HG02884 (cell line): ENCODE results near the gene CRYGD.
"Not testable (repeated sequence)": the region's sequence is repeated elsewhere in the genome, so short reads cannot be mapped to it uniquely, and the experiment has no call there.

Experiments
- ATAC-seq: cut with Tn5 transposase; IDR thresholded peaks from one replicate; pipeline ENCODE4 v1.9.1; 2021; ENCODE audit warnings: mild to moderate bottlenecking, moderate library complexity; ENCODE audit not compliant: unreplicated experiment

CRYGD gene

GRCh38 chr2:208130712-208131110 lies 6.4 kb upstream of the CRYGD start:
- no peak for ATAC-seq

GRCh38 chr2:208129744-208130711 lies 5.7 kb upstream of the CRYGD start, which contains the start of gene CRYGC:
TSS of gene CRYGC (minus strand) at chr2:208129828. CDS start at chr2:208129792, 36 bp downstream.
- no peak for ATAC-seq

DNA sequence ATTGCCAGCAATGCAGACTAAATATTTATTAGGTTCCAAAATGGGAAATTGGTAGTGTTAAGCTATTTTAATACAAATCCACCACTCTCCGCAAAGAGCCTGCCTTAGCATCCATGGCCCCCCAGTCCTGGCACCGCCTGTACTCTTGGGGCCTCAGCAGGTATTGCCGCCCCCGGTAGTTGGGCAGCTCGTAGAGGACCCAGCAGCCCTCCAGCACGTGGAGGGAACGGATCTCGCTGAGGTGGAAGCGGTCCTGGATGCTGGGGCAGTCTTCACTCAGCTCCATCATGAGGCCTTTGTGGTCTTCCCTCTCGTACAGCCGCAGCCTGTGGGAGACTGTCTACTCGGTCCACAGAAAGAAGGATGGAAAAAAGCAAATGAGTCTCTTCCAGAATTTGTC lies 3.8 kb upstream of the CRYGD start:
- ATAC-seq, result no peak

DNA sequence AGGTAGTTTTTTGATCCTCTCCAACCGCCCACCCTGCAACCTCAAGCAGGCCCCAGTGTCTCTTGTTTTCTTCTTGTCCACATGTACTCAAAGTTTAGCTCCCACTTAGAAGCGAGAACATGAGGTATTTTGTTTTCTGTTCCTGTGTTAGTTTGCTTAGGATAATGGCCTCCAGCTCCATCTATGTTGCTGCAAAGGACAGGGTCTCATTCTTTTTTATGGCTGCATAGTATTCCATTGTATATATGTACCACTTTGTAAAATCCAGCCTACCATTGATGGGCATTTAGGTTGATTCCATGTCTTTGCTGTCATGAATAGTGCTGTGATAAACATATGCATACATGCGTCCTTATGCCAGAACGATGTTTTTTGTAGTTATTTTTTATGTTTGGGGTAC lies 2.8 kb upstream of the CRYGD start:
- ATAC-seq, result no peak

DNA sequence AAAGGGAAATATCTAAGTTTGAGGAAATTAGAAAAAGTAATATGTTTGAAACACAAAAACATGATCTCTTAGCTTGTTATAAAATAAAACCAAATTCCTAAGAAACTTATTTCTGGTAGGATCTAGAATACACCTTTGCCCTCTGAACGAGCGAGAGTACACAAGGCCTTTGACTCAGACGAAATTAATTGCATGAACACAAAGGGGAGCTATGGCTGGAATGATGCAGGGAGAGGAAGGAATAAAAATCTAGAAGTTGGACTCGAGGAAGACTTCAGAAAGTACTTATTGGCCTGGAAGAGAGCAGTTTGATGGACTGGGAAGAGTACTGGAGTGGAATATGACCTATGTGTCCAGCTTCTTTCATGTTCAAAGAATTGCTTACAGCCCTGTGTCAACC lies 927 bp upstream of the CRYGD start:
- no peak for ATAC-seq

DNA sequence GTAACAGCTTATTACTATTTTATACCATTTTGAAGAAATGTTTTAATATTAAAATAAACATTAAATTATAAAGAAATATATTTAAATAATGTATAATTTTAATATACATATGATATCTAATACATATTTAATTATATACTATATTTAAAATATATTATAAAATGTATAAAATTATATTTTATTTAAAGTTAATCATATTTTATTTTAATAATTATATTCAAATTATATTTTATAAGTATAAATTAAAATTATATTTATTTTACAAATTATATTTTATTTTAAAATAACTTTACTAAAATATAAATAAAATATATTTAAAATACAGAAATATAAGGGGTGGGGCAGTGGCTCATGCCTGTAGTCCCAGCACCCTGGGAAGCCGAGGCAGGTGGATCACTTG lies 2.1 kb downstream of the CRYGD start:
- no peak for ATAC-seq

GRCh38 chr2:208118918-208119317 lies 5.4 kb downstream of the CRYGD start:
- ATAC-seq, result no peak

DNA sequence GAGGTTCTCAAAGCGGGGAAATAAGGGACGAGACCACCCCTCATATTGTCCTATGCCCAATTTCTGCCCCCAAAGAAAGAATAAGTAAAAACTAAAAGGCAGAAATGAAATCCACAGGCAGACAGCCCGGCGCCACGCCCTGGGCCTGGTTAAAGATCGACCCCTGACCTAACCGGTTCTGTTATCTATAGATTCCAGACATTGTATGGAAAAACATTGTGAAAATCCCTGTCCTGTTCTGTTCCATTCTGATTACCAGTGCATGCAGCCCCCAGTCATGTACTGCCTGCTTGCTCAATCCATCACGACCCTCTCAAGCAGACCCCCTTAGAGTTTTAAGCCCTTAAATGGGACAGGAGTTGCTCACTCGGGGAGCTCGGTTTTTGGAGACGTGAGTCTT lies 6.9 kb downstream of the CRYGD start:
- ATAC-seq, result not testable (repeated sequence)

- ATAC-seq, result no peak
Measured at GRCh38 chr2:208112969-208113368, 11.4 kb downstream of the CRYGD start.

DNA sequence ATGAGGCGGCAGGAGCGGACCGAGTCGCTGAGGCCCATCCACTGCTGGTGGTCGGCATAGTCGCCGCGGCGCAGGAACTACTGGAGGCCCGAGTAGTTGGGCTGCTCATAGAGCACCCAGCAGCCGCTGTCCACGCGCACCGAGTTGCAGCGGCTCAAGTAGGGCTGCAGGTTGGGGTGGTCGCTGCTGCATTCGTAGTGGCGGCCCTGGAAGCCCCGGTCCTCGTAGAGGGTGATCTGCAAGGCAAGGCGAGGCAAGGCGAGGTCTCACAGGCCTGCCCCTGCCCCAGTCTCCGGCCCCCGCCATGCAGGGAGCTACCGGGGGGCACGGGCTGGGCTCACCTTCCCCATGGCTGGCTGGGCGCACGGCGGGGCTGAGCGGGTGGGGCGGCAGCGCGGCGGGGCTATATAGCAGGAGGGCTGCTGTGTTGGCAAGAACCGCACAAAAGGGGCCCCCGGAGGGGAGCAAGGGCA lies 12.0 kb downstream of the CRYGD start:
- ATAC-seq, result not testable (repeated sequence)

GRCh38 chr2:208103616-208104015 lies 20.7 kb downstream of the CRYGD start:
- ATAC-seq, result no peak

GRCh38 chr2:208101716-208102631 lies 22.4 kb downstream of the CRYGD start:
- no peak for ATAC-seq

DNA sequence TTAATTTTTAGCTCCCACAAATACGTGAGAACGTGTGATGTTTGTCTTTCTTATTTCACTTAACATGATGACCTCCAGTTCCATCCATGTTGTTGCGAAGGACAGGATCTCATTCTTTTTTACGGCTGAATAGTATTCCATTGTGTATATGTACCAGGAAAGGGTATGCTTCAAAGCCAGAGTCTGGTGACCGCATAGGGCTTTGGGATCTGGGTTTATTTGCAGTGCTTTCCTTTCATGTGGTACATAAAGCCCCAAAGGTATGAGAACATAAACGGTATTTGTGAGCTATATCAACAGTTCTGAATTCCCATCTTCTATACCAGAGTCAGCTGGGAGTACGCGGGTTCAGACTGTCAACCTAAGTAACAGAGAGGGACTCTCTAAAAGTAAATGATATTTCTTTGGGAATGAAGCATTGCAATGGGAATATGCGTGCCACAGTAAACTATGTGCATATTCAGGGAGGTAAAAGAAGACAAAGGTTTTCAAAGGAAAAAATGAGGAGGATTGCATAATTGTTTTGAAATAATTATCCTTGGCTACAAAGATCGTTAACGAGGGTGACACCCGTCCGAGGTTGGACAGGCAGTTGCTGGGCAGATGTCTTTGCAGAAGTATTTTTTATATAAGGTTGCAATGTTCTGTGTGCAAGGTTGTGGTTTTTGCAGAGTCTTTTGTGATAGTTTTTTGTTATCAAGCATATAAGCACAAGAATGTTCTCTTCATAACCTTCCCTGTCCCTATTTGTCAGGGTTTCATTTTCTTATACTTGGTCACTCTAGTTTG lies 24.4 kb downstream of the CRYGD start:
- ATAC-seq, result no peak

- not testable (repeated sequence) for ATAC-seq
Measured at GRCh38 chr2:208098701-208099100, 25.6 kb downstream of the CRYGD start.

- no peak for ATAC-seq
Measured at GRCh38 chr2:208098267-208098666, 26.1 kb downstream of the CRYGD start.

DNA sequence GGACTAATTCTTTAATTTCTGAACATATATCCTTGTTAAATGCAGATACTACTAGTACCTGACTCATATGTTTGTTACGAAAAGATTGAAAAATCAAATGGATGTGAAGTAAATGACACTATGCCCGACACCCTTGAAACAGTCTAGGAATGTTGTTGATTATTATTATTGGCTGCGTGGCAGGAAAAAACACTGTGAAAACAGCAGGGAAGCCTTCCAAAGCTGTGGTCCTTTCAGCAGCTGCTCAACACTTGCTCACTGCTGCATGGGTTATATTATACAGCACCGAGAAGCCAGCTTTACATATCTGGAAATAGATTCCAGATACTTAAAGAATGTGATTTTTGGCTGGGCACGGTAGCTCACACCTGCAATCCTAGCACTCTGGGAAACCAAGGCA lies 26.5 kb downstream of the CRYGD start:
- no peak for ATAC-seq

- ATAC-seq, result no peak
Measured at GRCh38 chr2:208097313-208097712, 27.0 kb downstream of the CRYGD start.

- ATAC-seq, result no peak
Measured at GRCh38 chr2:208096080-208096479, 28.2 kb downstream of the CRYGD start.

DNA sequence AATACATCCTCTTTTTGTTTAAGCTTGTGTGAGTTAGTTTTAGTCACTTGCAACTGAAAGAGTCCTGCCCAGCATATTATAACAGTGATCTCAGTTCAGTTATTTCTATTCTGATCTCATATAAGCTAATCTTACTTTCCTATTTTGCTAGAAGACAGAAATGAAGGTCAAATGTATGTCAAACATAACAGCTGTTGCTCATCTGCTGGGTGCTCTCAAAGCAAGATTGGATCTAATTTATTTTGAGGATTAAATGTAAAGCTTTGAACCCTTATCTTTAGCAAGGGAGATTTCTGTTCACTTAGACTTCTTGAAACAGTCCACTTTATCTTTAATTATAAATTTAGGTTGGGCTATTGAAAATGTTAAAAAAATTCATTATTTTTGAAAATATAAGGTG lies 31.2 kb downstream of the CRYGD start:
- ATAC-seq, result no peak

DNA sequence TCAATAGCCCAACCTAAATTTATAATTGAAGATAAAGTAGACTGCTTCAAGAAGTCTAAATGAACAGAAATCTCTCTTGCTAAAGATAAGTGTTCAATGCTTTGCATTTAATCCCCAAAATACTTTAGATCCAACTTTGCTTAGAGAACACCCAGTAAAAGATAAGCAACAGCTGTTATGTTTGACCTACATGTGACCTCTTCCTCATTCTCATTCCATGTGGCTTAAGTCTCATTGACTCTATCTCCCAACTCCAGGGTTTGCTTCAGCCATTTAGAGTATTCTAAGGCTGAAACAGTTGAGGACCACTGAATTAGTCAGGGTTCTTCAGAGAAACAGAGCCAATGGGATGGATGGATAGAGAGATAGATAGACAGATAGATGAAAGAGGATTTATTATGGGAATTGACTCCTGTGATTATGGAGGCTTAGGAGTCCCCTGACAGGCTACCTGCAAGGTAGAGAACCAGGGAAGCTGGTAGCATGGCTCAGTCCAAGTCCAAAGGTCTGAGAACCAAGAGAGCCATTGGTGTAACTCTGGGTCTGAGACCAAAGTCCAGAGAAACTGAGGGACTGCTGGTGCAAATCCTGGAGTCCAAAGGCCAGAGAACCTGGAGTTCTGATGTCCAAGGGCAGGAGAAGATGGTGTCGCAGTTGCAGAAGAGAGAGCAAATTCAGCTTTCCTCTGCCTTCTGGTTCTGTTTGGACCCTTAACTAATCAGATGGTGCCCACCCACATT lies 32.1 kb downstream of the CRYGD start:
- no peak for ATAC-seq
